HepG2 (cell line): ENCODE results near the gene BRCA1. TPM values are rescaled to one million over a fixed set of nuclear protein-coding genes. Genes with fewer than 3 reads are reported as not detected.

Experiments
- AKNA ChIP-seq: sonication (generic); formaldehyde crosslinking; IDR thresholded peaks from 2 replicates; pipeline ENCODE4 v1.4.0; 2020; ENCODE audit warnings: missing genetic modification reagents, borderline replicate concordance
- ARID2 ChIP-seq: sonication (generic); formaldehyde crosslinking; IDR thresholded peaks from 2 replicates; pipeline ENCODE4 v1.8.1; 2022; ENCODE audit warnings: mild to moderate bottlenecking, missing genetic modification reagents, borderline replicate concordance
- BCLAF1 ChIP-seq: fragments of 450-650 bp; IDR thresholded peaks from 2 replicates; pipeline ENCODE4 v1.6.1; 2017; ENCODE audit warnings: mild to moderate bottlenecking
- EP300 ChIP-seq, 3 experiments: sonication (generic) in 1 of 3; formaldehyde crosslinking in 1 of 3; IDR thresholded peaks; 2 replicates each; pipeline versions ENCODE4 v1.5.1 to v1.6.1; 2011 to 2020; ENCODE audit warnings: low read depth in 2 of 3, low read length in 2 of 3, borderline replicate concordance in 1 of 3, improper control_type of control experiment in 1 of 3, mild to moderate bottlenecking in 1 of 3, missing genetic modification reagents in 1 of 3, moderate library complexity in 1 of 3
- GLMP ChIP-seq: sonication (generic); formaldehyde crosslinking; IDR thresholded peaks from 2 replicates; pipeline ENCODE4 v1.9.0; 2021; ENCODE audit warnings: missing genetic modification reagents, mild to moderate bottlenecking, borderline replicate concordance
- MXD4 ChIP-seq: IDR thresholded peaks from 2 replicates; pipeline ENCODE4 v1.6.1; 2016; ENCODE audit warnings: mild to moderate bottlenecking, missing biosample characterization, missing genetic modification reagents
- NFRKB ChIP-seq: fragments of 450-650 bp; IDR thresholded peaks from 2 replicates; pipeline ENCODE4 v1.6.1; 2017
- PCBP2 ChIP-seq: fragments of 200-400 bp; formaldehyde crosslinking; optimal IDR thresholded peaks from 2 replicates; pipeline ENCODE3; 2018; ENCODE audit warnings: low read length, low read depth; ENCODE audit not compliant: poor library complexity, severe bottlenecking
- SMARCE1 ChIP-seq: fragments of 450-650 bp; IDR thresholded peaks from 2 replicates; pipeline ENCODE4 v1.6.1; 2017; ENCODE audit warnings: borderline replicate concordance
- XBP1 ChIP-seq: sonication (generic); formaldehyde crosslinking; IDR thresholded peaks from 2 replicates; pipeline ENCODE4 v1.5.0; 2020; ENCODE audit warnings: missing genetic modification reagents
- ZBTB42 ChIP-seq: sonication (generic); formaldehyde crosslinking; IDR thresholded peaks from 2 replicates; pipeline ENCODE4 v1.5.0; 2020; ENCODE audit warnings: mild to moderate bottlenecking, missing genetic modification reagents
- ZBTB49 ChIP-seq: sonication (generic); formaldehyde crosslinking; IDR thresholded peaks from 2 replicates; pipeline ENCODE4 v1.4.0; 2020; ENCODE audit warnings: missing genetic modification reagents, borderline replicate concordance
- ZFP62 ChIP-seq: sonication (generic); formaldehyde crosslinking; IDR thresholded peaks from 2 replicates; pipeline ENCODE4 v1.4.0; 2020; ENCODE audit warnings: missing genetic modification reagents
- ZNF17 ChIP-seq: sonication (generic); formaldehyde crosslinking; IDR thresholded peaks from 2 replicates; pipeline ENCODE4 v1.5.0; 2020; ENCODE audit warnings: mild to moderate bottlenecking, missing genetic modification reagents
- ZNF207 ChIP-seq: fragments of 450-650 bp; IDR thresholded peaks from 2 replicates; pipeline ENCODE4 v1.6.1; 2016; ENCODE audit warnings: antibody characterized with exemption, borderline replicate concordance
- ZNF282 ChIP-seq: fragments of 450-650 bp; IDR thresholded peaks from 2 replicates; pipeline ENCODE4 v1.6.1; 2018; ENCODE audit not compliant: partially characterized antibody
- ZNF605 ChIP-seq: sonication (generic); formaldehyde crosslinking; IDR thresholded peaks from 2 replicates; pipeline ENCODE4 v1.8.0; 2022; ENCODE audit warnings: mild to moderate bottlenecking, missing genetic modification reagents
- polyA plus RNA-seq, 8 experiments: library from polyadenylated mRNA; depleted of rRNA in 3 of 8; stranded (reverse) in 7 of 8; unstranded in 1 of 8; fragments of >200 nt; fragmentation: Illumina TruSeq in 4 of 8; extraction: Trizol in 4 of 8; gene quantifications; 2 replicates each; pipeline versions ENCODE4 v1.2.1 to v1.2.3, GENCODE V29; 2011 to 2016; ENCODE audit warnings: low read depth in 4 of 8, missing spikeins in 1 of 8, mixed read lengths in 1 of 8; ENCODE audit not compliant: insufficient read depth in 1 of 8
- total RNA-seq, 5 experiments: library from RNA; depleted of rRNA; stranded (reverse); fragments of >200 nt; fragmentation: Illumina TruSeq; extraction: Trizol; gene quantifications; 2 replicates each; pipeline ENCODE4 v1.2.3, GENCODE V29; 2016; ENCODE audit warnings: low read depth in 1 of 5

Gene BRCA1
- total and polyA plus RNA-seq, 2 of the 13 experiments (the other 11 are each of a cell fraction or from before 2014, with no cell fraction given), result 13.3 to 37.5 TPM

GRCh38 chr17:43006639-43007551 lies 118.3 kb downstream of the BRCA1 start, which contains the start of gene IFI35 (continued):
- TF ChIP-seq ZBTB49 (CRISPR knock-in tag), result no peak
- TF ChIP-seq XBP1, result no peak
- no peak for TF ChIP-seq ZNF282
- no peak for TF ChIP-seq BCLAF1
- no peak for TF ChIP-seq EP300 (IDR thresholded peaks at IDR 0.05; ENCODE audit: low read depth in 2 of 2, low read length in 2 of 2)
- TF ChIP-seq EP300 (CRISPR knock-in tag; IDR thresholded peaks at IDR 0.05; ENCODE audit: borderline replicate concordance), result no peak
- TF ChIP-seq GLMP (CRISPR knock-in tag), result no peak
- no peak for TF ChIP-seq ARID2 (CRISPR knock-in tag)
- TF ChIP-seq PCBP2, result no peak
- TF ChIP-seq SMARCE1, result no peak
- no peak for TF ChIP-seq NFRKB
- 0 out of 2 replicates have a peak, but pooled peaks have one; percentile 62 for TF ChIP-seq ZFP62 (CRISPR knock-in tag)
- no peak for TF ChIP-seq ZNF17
- TF ChIP-seq ZNF605 (CRISPR knock-in tag), result no peak
- no peak for TF ChIP-seq AKNA (CRISPR knock-in tag)
- no peak for TF ChIP-seq ZNF207
- 0 out of 2 replicates have a peak, but pooled peaks have one; percentile 2 for TF ChIP-seq MXD4 (CRISPR knock-in tag)
- TF ChIP-seq ZBTB42 (CRISPR knock-in tag), result no peak
